Bronchial epithelial cell (primary cell): ENCODE measurements around the gene DAPL1. TPM values are rescaled to one million over a fixed set of nuclear protein-coding genes. Genes with fewer than 3 reads are reported as not detected.

ENCODE experiments used
- DNase-seq: peaks from one replicate; pipeline ENCODE4 v3.0.0-alpha.2; 2010; ENCODE audit warnings: low read depth
- FAIRE-seq: peaks from 2 replicates; lab custom pipeline; 2011; peaks lifted over from hg19 to GRCh38; lab: Jason Lieb, UNC
- H3K27me3 ChIP-seq: 2 replicates; pipeline ENCODE4 v1.5.1; 2011; ENCODE audit warnings: low read length; ENCODE audit not compliant: control insufficient read depth, insufficient read depth
- H3K36me3 ChIP-seq: 2 replicates; pipeline ENCODE4 v1.5.1; 2011; ENCODE audit warnings: low read length; ENCODE audit not compliant: control insufficient read depth, insufficient read depth
- H3K4me3 ChIP-seq: 2 replicates; pipeline ENCODE4 v1.5.1; 2011; ENCODE audit warnings: mild to moderate bottlenecking, low read depth, low read length, control low read depth
- total RNA-seq: library from RNA; depleted of rRNA; stranded (reverse); fragments of >200 nt; gene quantifications from 2 replicates; pipeline ENCODE4 v1.2.1, GENCODE V29; 2014
- TF ChIP-seq, protein P1 (sequence below): IDR thresholded peaks from 2 replicates; pipeline ENCODE4 v1.5.1; 2011; ENCODE audit warnings: mild to moderate bottlenecking, moderate library complexity, low read length, control low read depth, inconsistent platforms; ENCODE audit not compliant: insufficient read depth, severe bottlenecking

DAPL1 gene
- total RNA-seq, 1 donor from 2014 or later = not detected

DNA sequence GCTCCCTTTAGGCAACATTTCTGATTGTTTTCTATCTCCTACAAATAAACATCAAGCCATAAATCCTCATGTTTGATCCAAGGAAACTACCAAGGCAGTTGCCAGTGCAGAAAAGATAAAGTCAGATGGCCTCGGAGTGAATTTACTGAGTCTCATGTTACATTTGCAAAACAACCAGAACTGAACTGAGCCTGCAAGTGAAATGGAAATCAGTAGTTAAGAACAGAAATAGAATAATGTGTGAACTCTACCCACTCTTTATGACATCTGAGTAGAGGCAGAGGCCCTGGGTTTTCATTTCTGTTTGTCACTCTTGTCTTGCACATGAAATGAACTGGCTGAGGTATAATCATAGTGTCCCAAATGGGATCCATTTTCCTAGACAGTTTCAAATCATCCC is 20.4 kb upstream of the DAPL1 start:
- Histone ChIP-seq H3K36me3 (no peaks in the 10 kb centered on the region), H3K27me3 (no peaks in the 10 kb centered on the region), H3K4me3 (no peak overlapping the region)
- FAIRE-seq = no peak
- TF ChIP-seq, protein P1, sequence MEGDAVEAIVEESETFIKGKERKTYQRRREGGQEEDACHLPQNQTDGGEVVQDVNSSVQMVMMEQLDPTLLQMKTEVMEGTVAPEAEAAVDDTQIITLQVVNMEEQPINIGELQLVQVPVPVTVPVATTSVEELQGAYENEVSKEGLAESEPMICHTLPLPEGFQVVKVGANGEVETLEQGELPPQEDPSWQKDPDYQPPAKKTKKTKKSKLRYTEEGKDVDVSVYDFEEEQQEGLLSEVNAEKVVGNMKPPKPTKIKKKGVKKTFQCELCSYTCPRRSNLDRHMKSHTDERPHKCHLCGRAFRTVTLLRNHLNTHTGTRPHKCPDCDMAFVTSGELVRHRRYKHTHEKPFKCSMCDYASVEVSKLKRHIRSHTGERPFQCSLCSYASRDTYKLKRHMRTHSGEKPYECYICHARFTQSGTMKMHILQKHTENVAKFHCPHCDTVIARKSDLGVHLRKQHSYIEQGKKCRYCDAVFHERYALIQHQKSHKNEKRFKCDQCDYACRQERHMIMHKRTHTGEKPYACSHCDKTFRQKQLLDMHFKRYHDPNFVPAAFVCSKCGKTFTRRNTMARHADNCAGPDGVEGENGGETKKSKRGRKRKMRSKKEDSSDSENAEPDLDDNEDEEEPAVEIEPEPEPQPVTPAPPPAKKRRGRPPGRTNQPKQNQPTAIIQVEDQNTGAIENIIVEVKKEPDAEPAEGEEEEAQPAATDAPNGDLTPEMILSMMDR = no peak
- DNase-seq = no peak

DNA sequence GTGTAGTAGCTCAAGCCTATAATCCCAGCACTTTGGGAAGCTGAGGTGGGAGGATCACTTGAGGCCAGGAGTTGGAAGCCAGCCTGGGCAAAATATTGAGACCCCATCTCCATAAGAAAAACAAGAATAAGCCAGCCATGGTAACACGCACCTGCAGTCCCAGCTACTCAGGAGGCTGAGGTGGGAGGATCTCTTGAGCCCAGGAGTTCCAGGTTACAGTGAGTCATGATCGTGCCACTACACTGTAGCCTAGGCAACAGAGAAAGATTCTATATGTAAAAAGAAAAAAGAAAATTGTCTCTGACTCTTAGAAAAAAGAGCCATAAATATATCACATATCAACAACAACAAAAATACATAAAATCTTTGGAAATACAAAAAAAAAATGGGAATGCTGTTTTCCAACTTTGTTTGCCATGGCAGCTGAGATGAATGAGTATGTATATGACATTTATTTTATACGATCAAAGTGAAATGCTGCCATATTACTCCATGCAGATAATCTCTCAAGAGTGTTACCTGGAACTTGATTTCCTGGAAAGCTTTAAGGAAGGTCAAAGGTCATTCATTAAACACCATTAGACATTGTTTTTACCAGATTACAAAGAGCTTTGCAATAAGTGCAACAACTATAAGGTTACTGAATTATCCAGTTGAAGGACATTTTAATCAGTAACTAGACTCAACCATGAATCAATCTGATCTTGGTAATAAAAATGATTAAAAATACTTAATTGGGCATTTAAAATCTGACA is 19.7 kb upstream of the DAPL1 start:
- TF ChIP-seq, protein P1 = no peak
- FAIRE-seq = no peak
- no peak overlapping the region for H3K4me3 ChIP-seq
- no peak for DNase-seq
- no peaks in the 10 kb centered on the region for H3K27me3 ChIP-seq
- H3K36me3 ChIP-seq = no peaks in the 10 kb centered on the region

DNA sequence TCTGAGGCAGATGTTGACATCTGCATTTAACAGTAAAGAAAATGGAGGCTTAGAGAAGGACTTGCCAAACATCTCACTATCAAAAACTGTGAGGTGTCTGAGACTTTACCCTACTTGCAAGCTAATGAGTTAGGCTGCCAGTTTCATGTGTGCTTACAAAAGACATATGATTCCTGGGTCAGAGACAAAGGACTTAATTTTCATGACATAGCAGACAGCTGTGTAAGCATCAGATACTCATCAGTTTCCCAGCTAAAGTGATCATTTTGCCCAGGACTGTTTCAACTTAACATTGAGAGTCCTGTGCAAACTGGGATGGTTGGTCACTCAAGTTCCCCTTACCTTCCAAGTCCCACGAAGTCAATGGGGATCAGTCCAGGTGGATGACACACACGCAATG is 18.9 kb upstream of the DAPL1 start:
- H3K4me3 ChIP-seq = no peak overlapping the region
- H3K36me3 ChIP-seq = no peaks in the 10 kb centered on the region
- H3K27me3 ChIP-seq = no peaks in the 10 kb centered on the region
- DNase-seq = no peak
- no peak for FAIRE-seq
- TF ChIP-seq, protein P1 = no peak

DNA sequence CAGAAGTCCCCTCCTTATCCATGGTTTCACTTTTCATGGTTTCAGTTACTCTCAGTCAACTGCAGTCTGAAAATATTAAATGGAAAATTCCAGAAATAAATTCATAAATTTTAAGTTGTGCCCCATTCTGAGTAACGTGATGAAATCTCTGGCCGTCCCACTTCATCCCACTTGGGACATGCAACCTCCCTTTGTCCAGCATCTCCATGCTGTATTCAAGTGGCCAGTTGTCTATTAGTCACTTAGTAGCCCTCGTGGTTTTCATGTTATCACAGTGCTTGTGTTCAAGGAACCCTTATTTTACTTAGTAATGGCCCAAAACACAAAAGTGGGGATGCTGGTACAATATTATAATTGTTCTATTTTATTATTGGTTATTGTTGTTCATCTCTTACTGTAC is 18.0 kb upstream of the DAPL1 start:
- DNase-seq = no peak
- TF ChIP-seq, protein P1 = no peak
- Histone ChIP-seq H3K4me3 (no peak overlapping the region), H3K27me3 (no peaks in the 10 kb centered on the region), H3K36me3 (no peaks in the 10 kb centered on the region)
- FAIRE-seq = no peak

DNA sequence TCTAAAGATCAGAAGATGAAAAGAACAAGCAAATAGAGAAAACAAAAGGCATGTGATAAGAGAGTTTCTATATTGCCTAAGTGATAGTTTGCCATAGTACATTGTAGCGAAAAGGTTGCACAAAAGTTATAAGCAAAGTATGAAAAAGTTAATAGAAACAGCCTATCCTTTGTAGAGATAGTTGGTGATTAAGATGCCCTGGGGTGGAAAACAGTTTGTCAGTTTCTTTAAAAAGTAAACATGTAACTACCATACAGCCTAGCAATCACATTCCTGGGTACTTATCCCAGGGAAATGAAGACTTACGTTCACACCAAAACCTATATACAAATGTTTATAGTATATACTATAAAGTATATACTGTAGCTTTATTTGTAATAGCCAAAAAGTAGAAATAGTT is 16.9 kb upstream of the DAPL1 start:
- FAIRE-seq (no peak), DNase-seq (peak; percentile 88)
- H3K4me3 ChIP-seq = no peak overlapping the region
- TF ChIP-seq, protein P1 = no peak
- no peaks in the 10 kb centered on the region for H3K27me3 ChIP-seq
- no peaks in the 10 kb centered on the region for H3K36me3 ChIP-seq

DNA sequence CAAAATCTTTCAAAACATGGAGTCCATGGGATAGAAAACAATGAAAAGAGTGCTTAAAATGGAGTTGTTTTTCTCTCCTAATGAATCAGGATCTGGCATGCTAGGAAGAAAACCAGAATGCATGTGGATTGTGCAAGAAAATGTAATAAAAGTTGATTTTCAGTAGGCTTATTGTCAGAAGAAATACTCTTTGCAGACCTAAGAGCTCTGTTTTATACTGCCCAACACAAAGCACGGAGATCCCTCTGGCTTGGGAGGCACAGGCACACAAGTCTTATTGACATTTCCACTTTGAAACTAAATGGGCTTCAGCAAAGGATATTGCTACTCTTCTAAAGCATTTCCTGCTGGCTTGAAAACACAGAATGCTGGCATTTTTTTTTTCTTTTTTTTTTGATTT is 15.5 kb upstream of the DAPL1 start:
- Histone ChIP-seq H3K36me3 (no peaks in the 10 kb centered on the region), H3K27me3 (no peaks in the 10 kb centered on the region), H3K4me3 (no peak overlapping the region)
- TF ChIP-seq, protein P1 = no peak
- DNase-seq (no peak), FAIRE-seq (no peak)
